ENCODE data around the gene SGO2. TPM values are rescaled to one million over a fixed set of nuclear protein-coding genes. Genes with fewer than 3 reads are reported as not detected.

Gene SGO2
- total RNA-seq, 120 experiments from 2014 or later: 1.7 to 6.1 (median 3.1) TPM

Other genes with a start within 250 kb of the SGO2 start
- gene SPATS2L, start 219.5 kb upstream of the SGO2 start, total RNA-seq: 100 to 1,000 TPM in 1 of 120 experiments, 10 to 100 TPM in 119; 43.6 to 101 (median 74.3) TPM
- 10 to 100 TPM in 101 of 120 experiments, 1 to 10 TPM in 19; 8.4 to 19.0 (median 12.2) TPM for gene KCTD18, start 16.1 kb upstream of the SGO2 start, total RNA-seq
- 1 to 10 TPM in 104 of 120 experiments, under 1 TPM in 16; 0.39 to 8.4 (median 1.9) TPM for gene AOX1, start 59.8 kb downstream of the SGO2 start, total RNA-seq

Data from dorsolateral prefrontal cortex (tissue), 118 donors.